DLD1 (cell line): ENCODE results near the gene DZIP1.
"Not testable (repeated sequence)": the region's sequence is repeated elsewhere in the genome, so short reads cannot be mapped to it uniquely, and the experiment has no call there.

Source experiments
- in situ Hi-C: cut with HindIII; loops from 2 replicates; pipeline ENCODE4 v1.10.0; 2017; ENCODE audit warnings: low sequenced_read_pairs

Gene DZIP1, protein sequence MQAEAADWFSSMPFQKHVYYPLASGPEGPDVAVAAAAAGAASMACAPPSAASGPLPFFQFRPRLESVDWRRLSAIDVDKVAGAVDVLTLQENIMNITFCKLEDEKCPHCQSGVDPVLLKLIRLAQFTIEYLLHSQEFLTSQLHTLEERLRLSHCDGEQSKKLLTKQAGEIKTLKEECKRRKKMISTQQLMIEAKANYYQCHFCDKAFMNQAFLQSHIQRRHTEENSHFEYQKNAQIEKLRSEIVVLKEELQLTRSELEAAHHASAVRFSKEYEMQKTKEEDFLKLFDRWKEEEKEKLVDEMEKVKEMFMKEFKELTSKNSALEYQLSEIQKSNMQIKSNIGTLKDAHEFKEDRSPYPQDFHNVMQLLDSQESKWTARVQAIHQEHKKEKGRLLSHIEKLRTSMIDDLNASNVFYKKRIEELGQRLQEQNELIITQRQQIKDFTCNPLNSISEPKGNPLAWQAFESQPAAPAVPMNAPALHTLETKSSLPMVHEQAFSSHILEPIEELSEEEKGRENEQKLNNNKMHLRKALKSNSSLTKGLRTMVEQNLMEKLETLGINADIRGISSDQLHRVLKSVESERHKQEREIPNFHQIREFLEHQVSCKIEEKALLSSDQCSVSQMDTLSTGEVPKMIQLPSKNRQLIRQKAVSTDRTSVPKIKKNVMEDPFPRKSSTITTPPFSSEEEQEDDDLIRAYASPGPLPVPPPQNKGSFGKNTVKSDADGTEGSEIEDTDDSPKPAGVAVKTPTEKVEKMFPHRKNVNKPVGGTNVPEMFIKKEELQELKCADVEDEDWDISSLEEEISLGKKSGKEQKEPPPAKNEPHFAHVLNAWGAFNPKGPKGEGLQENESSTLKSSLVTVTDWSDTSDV

DNA sequence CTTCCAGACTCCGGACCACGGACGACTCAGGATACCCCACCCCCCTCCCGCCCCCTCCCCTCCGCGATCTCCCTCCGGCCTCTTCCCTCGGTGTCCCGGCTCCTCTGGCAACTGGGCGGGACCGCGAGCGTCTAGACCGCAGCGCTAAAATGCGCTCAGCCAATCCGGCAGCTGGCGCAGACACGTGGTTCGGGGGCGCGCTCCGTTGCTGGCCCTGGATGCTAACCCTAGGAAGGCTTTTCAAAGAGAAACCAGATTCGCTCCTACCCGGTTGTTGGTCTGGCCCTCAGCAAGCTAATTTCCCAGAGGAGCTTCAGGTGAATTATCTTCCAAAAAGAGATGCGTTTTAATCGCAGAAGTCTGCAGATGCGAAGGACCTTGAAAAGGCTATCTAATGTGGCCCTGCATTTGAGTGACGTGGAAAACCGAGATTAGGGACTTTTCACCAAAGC is at the start of gene DZIP1:
Gene DZIP1, minus strand, starts transcription at position 106 of the 452 bp plus-strand sequence. CDS start 2,677 bp downstream, outside the sequence.
- in situ Hi-C loops: no loop called here

GRCh38 chr13:95690986-95691385 is 46.5 kb upstream of the DZIP1 start:
- in situ Hi-C loops: not testable (repeated sequence)

DNA sequence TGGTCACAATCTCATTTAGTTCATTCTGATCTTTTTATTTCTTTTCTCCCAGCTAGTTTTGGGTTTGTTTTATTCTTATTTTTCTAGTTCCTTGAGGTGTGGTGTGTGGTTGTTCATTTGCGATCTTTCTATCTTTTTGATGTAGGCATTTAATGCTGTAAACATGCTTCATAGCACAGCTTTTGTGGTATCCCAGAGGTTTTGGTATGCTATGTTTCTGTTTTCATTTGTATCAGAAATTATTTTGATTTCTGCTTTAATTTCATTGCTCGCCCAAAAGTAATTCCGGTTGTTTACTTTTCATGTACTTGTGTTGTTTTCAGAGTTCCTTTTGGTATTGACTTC is 45.0 kb upstream of the DZIP1 start:
- in situ Hi-C loops: no loop called here

DNA sequence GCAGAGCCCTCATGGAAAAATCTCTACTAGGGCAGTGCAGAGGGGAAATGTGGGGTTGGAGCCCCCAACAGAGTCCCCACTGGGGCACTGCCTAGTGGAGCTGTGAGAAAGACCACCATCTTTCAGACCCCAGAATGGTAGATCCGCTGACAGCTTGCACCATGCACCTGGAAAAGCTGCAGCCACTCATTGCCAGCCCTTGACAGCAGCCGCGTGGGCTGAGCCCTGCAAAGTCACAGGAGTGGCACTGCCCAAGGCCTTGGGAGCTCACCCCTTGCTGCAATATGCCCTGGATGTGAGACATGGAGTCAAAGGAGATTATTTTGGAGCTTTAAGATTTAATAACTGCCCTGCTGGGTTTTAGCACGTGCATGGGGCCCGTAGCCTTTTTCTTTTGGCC is 40.5 kb upstream of the DZIP1 start:
- in situ Hi-C loops: not testable (repeated sequence)

- in situ Hi-C loops: no loop called here
Observed at GRCh38 chr13:95684418-95684817, 39.9 kb upstream of the DZIP1 start.

GRCh38 chr13:95679722-95680121 is 35.2 kb upstream of the DZIP1 start:
- in situ Hi-C loops: no loop called here

DNA sequence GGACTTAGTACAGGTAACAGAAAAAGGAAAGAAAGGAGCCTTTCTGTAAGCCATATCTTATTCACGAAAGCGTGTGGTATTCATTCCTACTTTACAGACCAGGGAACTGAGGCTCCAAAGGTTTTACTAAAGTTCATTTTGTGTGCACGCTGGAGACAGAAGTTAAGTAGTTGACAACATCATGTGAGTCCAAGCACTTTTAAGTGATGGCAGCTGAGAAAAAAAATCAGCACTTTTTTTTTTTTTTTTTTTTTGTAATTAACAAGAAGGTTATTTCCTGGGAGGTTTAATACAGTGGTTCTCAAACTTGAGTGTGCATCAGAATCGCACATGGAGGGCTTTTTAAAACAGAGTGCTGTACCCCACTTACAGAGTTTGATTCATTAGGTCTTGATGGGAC is 34.5 kb upstream of the DZIP1 start:
- in situ Hi-C loops: no loop called here

DNA sequence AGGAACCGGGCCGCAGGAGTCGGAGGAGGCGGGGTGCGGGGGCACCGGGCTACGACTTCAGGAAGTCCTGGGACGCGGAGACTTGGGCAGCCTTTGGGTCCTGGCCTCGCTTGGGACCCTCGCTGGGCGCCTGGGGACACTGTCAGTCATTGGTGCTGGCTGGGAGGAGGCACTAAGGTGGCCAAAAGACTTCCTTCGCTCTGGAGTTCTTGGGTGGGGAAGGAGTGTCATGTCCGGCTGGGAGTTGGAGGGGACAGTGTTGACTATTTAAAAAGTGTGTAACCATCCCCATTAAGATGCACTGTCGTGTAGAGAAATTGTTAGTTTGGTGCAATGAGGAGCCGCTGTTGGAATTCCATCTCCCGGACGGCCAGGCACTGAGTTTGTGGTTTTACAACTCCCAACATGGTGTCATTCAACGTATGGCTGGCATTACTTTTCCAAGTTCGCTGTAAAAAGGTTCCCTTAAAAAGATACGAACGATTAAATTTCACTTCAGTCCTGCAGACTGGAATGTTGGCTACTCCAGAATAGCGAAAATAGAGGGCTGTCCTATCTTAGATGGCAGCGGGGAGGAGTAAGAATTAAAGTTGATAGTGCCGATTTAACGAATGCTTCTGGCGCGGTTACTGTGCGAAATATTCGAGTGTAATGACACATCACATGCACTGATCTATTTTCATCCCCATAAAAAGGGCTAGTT is 33.2 kb upstream of the DZIP1 start:
- in situ Hi-C loops: no loop called here

DNA sequence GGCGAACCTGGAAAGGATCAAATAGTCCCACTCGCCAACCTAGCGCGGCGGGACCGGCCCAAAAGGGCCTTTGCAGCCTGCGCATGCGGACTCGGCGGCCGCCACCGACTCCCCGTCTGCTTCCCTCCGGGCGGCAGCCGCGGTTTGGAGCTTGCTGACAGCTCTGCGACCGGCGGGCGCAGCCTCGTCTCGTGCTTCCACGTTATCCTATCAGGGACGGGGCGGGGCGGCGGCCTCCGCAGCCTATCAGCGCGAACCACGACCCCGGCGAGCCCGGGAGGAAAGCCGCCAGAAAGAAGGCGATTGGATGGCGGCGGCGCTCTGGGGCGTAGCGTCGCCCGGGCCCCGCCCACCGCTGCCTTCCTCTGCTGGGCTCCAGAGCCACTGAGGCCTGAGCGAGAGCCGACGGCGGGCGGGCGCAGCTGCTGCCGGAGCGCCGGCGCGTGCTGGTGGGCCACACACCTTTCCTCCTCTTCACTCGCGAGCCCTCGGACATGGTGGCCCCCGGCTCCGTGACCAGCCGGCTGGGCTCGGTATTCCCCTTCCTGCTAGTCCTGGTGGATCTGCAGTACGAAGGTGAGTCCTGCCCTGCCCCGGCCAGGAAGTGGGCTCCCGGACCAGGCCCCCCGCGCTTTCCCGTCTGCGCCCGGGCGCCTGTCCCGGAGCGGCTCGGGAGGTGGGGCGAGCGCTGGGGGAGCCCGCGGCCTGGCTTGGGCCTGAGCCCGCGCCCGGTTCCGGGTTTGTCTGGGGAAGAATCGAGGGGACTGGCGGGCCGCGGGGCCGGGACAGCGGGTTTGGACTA is 32.5 kb upstream of the DZIP1 start, which contains the start of gene DNAJC3:
Gene DNAJC3, plus strand, starts transcription at position 378 of the 802 bp plus-strand sequence. Its CDS starts 117 bp downstream, at position 495.
- in situ Hi-C loops: no loop called here

DNA sequence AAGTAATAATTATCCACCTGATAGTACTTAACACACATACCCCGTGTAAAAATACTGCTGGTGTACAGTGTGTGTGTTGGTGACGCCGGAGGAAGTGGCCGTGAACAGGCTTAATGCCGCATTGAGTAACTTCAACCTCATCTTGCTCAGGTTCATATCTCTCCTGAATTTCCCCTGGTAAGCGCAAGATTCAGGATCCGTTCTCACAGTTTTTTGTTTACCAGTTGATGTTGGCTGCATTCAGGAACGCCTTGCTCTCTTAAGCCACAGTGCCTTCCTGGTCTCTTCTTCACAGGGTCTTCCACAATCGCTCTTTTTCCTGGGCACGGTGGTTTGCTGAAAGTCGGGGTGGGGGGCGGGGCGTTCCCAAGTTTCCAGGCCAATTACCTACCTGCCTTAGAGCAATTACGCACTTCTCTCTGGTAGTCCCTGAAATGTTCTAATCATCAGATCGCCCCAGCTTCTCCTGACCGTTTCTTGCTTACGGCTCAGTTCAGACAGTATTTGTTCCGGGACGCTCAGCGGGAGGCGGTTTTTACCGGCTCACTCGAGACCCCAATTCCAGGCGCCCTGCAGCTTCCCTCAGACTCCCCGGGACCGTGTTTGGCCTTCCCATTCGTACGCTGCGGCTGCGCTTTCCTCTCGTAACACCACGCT is 31.7 kb upstream of the DZIP1 start:
- in situ Hi-C loops: no loop called here

DNA sequence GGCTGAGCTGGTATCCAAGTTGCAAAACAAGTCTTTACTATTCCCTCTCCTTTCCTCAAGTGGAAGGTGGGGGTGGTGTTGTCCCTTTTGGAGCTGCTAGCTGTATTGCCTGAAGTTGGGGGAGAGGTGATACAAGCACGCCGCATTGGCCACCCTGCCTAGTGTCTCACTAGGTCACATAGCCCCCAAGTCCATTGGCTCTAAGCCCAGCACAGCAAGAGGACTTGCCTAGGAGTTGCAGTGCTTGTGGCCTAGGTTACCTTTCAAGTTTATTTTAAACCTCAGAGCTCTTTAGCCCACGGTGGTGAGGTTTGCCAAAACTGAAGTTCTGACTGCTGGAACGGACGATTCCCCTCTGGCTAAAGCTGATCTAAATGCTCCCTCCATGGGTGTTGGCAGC is 27.1 kb upstream of the DZIP1 start:
- in situ Hi-C loops: no loop called here

GRCh38 chr13:95667235-95667634 is 22.7 kb upstream of the DZIP1 start:
- in situ Hi-C loops: not testable (repeated sequence)

DNA sequence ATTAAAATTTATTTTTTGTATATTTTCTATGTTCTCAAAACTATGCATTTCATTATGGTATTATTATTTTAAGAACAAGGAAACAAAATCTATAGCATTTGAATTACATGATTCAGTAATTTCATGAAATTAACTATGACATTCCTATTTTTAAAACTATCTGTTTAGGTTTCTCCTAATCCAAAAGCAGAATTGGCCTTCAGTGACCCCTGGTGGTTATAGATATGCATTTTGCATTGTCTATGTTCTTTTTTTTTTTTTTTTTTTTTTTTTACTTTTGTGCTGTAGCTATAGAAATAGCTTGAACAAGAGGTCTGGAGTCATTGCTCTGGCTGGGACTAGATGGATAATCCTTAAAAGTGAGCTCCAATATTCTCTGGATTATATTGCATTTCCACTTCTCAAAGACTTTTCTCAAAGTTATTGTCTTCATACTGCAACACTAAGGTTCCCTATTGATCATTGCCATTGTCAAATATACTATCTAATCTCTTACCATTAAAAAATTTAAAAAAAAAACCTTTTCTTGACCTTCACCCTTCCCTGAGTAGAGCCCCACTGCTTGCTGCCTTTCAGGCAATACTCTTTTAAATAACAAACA is 16.6 kb upstream of the DZIP1 start:
- in situ Hi-C loops: no loop called here

- in situ Hi-C loops: no loop called here
Observed at GRCh38 chr13:95659500-95659899, 15.0 kb upstream of the DZIP1 start.

DNA sequence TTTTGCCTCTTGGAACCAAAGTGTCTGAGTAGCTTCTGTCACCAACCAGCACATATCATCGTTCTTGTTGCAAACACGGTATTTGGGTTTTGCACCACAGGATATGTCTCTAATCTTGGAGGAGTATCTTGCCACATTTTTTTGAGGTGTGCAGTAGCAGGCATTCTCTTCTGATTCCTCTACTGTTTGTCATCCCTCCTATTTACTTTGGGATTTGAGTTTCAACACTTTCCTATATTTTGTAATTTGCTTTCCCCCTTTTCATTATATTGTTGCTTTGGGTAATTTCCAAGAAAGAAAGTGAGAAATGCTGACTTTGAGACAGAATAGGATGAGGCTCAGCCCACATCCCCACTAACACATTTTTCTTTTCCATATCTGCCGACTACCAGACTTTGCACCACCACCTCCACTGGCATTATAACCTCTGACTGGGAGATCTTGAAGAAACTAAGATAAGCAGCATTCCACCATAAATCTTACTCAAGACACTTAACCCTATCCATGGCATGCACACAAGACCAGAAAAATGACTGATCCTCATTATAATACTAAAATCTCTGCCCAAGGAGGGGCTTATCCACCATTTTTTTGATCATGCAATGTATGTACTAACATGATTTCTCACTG is 12.0 kb upstream of the DZIP1 start:
- in situ Hi-C loops: no loop called here

- in situ Hi-C loops: no loop called here
Observed at GRCh38 chr13:95652821-95653220, 8.3 kb upstream of the DZIP1 start.

GRCh38 chr13:95652244-95652764 is 7.8 kb upstream of the DZIP1 start:
- in situ Hi-C loops: no loop called here

GRCh38 chr13:95650696-95651095 is 6.2 kb upstream of the DZIP1 start:
- in situ Hi-C loops: no loop called here

DNA sequence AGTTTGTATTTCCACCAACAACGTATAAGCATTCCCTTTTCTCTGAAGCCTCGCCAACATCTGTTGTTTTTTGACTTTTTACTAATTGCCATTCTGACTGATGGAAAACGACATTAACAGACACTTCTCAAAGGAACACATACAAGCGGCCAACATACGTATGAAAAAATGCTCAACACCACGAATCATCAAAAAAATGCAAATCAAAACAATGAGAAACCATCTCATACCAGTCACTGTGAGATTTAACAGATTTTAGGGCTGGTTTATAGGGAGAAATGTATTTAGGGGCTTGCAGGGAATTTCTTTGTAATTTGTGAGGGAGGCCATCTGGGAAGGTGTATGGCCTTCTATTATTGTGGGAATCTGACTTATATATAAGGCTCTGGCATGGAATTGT is 2.8 kb upstream of the DZIP1 start:
- in situ Hi-C loops: no loop called here
